PFSK-1 (cell line): ENCODE results near the gene CENPP.

Experiments
- POLR2AphosphoS5 ChIP-seq: IDR thresholded peaks from 2 replicates; pipeline ENCODE4 v1.6.1; 2012; ENCODE audit warnings: low read depth, mild to moderate bottlenecking, control low read depth, low read length, moderate library complexity
- SIN3A ChIP-seq: IDR thresholded peaks from 2 replicates; pipeline ENCODE4 v1.6.1; 2012; ENCODE audit warnings: mild to moderate bottlenecking, low read length, moderate library complexity, borderline replicate concordance; ENCODE audit not compliant: insufficient read depth
- TAF1 ChIP-seq: IDR thresholded peaks from 2 replicates; pipeline ENCODE4 v1.6.1; 2012; ENCODE audit warnings: low read length, control low read depth, borderline replicate concordance; ENCODE audit not compliant: insufficient read depth
- TF ChIP-seq, protein P1 (sequence below), 2 experiments: IDR thresholded peaks; 2 replicates each; pipeline versions ENCODE4 v1.6.1 to v1.8.0; 2011 to 2012; ENCODE audit warnings: low read depth in 2 of 2, low read length in 2 of 2, control low read depth in 1 of 2, inconsistent platforms in 1 of 2, mild to moderate bottlenecking in 1 of 2, moderate library complexity in 1 of 2; ENCODE audit not compliant: insufficient read depth in 1 of 2

DNA sequence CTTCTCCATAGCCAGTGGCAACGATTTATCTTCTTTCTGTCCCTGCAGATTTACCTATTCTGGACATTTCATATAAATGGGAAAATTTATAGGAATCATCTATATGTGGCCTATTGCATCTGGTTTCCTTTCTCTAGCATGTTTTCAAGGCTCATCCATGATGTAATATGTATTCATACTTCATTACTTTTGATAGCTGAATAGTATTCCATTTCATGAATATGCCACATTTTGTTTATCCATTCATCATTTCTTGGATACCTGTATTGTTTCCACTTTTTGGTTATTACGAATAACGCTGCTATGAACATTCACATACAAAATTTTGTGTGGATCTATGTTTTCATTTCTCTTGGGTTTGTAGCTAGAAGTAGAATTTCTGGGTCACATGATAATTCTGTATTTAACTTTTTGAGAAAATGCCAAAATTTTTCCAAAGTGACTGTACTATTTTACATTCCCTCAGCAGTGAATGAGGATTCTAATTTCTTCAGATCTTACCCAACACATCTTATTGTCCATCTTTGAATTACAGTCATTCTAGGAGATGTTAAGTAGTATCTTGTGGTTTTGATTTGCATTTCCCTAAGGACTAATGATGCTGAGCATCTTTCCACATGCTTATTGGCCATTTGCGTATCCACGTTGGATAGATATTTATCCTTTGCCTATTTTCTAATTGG, 35.9 kb upstream of the CENPP start:
- TF ChIP-seq SIN3A (no peak), POLR2AphosphoS5 (no peak), TAF1 (no peak)
- TF ChIP-seq, protein P1, sequence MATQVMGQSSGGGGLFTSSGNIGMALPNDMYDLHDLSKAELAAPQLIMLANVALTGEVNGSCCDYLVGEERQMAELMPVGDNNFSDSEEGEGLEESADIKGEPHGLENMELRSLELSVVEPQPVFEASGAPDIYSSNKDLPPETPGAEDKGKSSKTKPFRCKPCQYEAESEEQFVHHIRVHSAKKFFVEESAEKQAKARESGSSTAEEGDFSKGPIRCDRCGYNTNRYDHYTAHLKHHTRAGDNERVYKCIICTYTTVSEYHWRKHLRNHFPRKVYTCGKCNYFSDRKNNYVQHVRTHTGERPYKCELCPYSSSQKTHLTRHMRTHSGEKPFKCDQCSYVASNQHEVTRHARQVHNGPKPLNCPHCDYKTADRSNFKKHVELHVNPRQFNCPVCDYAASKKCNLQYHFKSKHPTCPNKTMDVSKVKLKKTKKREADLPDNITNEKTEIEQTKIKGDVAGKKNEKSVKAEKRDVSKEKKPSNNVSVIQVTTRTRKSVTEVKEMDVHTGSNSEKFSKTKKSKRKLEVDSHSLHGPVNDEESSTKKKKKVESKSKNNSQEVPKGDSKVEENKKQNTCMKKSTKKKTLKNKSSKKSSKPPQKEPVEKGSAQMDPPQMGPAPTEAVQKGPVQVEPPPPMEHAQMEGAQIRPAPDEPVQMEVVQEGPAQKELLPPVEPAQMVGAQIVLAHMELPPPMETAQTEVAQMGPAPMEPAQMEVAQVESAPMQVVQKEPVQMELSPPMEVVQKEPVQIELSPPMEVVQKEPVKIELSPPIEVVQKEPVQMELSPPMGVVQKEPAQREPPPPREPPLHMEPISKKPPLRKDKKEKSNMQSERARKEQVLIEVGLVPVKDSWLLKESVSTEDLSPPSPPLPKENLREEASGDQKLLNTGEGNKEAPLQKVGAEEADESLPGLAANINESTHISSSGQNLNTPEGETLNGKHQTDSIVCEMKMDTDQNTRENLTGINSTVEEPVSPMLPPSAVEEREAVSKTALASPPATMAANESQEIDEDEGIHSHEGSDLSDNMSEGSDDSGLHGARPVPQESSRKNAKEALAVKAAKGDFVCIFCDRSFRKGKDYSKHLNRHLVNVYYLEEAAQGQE (IDR thresholded peaks at IDR 0.05; ENCODE audit: insufficient read depth in 1 of 2, low read depth in 2 of 2, low read length in 2 of 2) = no peak
